ENCODE results near the gene MRPL53.

MRPL53 gene

DNA sequence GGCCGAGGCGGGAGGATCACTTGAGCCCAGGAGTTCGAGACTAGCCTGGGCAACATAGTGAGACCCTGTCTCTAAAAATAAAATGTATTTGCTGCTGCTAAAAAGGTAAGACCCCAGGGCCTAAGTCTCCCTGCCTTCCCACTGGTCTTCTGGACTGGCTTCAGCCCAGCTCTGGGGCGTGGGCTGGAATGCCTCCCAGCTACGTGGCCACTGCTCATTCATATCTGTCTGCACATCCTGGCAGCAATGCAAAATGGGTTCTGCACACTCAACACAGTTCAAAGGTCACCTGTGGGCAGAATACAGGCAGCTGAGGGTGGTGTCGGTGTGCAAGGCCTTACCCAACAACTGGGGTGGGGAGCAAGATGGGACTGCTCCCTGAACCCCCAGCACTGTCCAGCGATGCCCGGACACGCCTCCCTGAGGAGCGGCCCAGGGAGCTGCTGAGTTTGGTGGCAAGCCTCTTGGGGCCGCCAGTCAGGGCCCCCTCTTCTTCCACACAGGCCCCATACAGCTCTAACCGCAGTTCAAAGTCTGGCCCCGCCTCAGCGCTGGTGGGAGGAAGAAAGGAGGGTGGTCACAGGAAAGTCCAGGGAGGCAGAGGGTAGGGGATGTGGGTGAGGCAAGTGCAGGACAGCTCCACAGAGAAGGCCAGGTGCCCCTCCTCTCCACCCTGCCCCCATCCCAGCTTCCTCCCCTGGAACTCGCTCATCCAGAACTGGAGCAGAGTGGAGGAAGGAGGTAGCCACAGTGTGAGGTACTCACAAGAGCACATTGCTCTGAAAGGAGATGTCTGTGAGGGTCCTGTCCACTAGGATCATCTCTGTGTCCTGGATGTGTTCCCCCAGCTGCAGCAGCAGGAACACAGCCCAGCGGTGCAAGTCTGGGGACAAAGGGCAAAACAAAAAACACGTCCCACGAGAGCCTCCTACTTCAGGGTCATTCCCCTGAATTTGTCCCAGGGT lies 42.7 kb downstream of the MRPL53 start:
- in situ Hi-C loops (cut with HindIII; ENCODE audit: low sequenced_read_pairs): no loop called here
- DNase-seq (ENCODE audit: low read depth): no peak
- TF ChIP-seq, protein P1, sequence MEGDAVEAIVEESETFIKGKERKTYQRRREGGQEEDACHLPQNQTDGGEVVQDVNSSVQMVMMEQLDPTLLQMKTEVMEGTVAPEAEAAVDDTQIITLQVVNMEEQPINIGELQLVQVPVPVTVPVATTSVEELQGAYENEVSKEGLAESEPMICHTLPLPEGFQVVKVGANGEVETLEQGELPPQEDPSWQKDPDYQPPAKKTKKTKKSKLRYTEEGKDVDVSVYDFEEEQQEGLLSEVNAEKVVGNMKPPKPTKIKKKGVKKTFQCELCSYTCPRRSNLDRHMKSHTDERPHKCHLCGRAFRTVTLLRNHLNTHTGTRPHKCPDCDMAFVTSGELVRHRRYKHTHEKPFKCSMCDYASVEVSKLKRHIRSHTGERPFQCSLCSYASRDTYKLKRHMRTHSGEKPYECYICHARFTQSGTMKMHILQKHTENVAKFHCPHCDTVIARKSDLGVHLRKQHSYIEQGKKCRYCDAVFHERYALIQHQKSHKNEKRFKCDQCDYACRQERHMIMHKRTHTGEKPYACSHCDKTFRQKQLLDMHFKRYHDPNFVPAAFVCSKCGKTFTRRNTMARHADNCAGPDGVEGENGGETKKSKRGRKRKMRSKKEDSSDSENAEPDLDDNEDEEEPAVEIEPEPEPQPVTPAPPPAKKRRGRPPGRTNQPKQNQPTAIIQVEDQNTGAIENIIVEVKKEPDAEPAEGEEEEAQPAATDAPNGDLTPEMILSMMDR (IDR thresholded peaks at IDR 0.05; ENCODE audit: low read depth, low read length, missing control alignments): no peak
- no peak overlapping the region for H3K4me3 ChIP-seq (ENCODE audit: low read depth, low read length)

DNA sequence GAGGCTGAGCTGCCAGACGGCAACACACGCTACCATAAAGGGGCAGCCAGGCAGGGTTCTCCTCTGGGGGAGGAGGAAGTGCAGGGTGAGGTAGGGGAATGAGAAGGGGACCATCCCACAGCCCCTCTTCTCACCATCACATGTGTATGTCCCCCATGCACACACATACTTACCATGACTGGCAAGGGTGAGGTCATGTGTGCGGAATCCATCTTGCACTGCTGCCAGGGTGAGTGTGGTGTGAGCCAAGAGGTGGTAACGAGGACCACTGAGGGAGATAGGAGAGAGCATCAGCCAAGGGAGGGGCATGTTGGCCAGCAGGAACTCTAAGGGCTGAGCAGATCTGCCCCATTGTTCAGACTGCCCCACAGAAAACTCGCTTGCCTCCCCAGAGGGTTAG lies 43.8 kb downstream of the MRPL53 start:
- TF ChIP-seq, protein P1 (IDR thresholded peaks at IDR 0.05; ENCODE audit: low read depth, low read length, missing control alignments): no peak
- in situ Hi-C loops (cut with HindIII; ENCODE audit: low sequenced_read_pairs): no loop called here
- no peak for DNase-seq (ENCODE audit: low read depth)
- no peak overlapping the region for H3K4me3 ChIP-seq (ENCODE audit: low read depth, low read length)

DNA sequence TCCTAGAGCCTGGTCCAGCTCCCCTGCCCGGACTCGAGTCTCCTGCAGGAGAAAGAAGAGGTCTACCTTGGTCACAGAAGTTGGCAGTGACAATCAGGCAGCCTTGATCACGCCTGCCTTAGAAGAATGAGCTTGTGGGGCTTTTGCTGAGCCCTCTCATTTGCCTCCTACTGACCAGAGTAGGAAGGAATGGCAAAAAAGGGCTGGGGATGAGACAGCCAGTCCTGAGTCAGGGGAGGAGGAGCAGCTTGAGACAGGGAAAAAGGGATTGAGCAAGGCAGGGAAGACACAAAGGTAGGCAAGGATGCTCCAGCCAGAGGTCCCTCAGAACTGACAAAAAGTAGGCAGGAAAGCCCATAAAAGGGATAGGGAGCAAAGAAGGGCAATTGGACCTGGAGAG lies 44.9 kb downstream of the MRPL53 start:
- in situ Hi-C loops (cut with HindIII; ENCODE audit: low sequenced_read_pairs): no loop called here
- TF ChIP-seq, protein P1 (IDR thresholded peaks at IDR 0.05; ENCODE audit: low read depth, low read length, missing control alignments): no peak

DNA sequence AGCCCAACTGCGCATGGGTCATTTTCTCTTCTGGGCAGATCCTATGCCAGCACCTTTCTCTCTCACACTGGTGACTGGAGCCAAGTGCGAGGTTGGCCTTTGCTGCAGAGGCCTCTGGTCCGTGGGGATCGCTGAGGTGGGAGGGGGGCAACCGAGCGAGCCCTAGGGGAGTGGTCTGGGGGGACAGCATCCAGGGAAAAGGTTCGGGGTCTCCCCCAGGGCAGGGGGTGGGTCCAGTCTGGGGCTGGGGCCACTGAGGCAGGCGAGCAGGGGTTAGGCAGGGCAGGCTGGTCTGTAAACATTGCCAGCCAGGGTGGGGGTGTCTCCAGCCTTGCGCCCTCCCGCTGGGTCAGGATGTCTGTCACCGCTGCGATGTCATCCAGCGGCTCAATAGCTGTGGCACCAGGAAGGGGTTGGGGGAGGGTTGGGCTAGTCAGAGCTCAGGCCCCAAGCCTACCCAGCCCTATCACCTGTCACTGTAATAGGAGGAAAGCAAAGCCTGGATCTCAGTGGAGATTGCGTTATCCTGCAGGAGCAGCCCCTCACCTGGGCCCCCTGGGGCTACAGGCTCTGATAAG lies 46.2 kb downstream of the MRPL53 start:
- DNase-seq (ENCODE audit: low read depth): no peak
- TF ChIP-seq, protein P1 (IDR thresholded peaks at IDR 0.05; ENCODE audit: low read depth, low read length, missing control alignments): no peak
- H3K4me3 ChIP-seq (ENCODE audit: low read depth, low read length): no peak overlapping the region
- in situ Hi-C loops (cut with HindIII; ENCODE audit: low sequenced_read_pairs): no loop called here

More for the DNA sequence above, 44.9 kb downstream of the MRPL53 start:
- no peak overlapping the region for H3K4me3 ChIP-seq (ENCODE audit: low read depth, low read length)
- no peak for DNase-seq (ENCODE audit: low read depth)

DNA sequence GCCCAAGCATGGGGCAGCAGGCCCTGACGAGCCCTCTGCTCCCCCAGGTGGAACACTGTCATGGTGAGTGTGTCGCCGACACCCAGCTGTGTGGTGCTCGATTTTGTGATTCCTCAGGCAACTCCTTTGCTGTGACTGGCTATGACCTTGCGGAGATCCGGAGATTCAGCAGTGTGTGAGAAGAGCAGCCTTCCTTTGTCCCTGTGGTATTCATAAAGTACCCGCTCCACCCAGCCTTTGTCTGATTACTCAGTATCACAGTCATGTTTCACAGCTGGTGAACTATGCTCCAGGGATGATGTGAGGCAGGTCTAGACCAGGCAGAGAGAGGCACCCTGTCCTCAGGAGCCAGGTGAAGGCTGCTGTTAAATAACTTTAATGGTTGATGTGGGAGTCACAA lies 47.0 kb downstream of the MRPL53 start:
- no peak overlapping the region for H3K4me3 ChIP-seq (ENCODE audit: low read depth, low read length)
- TF ChIP-seq, protein P1 (IDR thresholded peaks at IDR 0.05; ENCODE audit: low read depth, low read length, missing control alignments): no peak
- DNase-seq (ENCODE audit: low read depth): no peak
- in situ Hi-C loops (cut with HindIII; ENCODE audit: low sequenced_read_pairs): no loop called here

DNA sequence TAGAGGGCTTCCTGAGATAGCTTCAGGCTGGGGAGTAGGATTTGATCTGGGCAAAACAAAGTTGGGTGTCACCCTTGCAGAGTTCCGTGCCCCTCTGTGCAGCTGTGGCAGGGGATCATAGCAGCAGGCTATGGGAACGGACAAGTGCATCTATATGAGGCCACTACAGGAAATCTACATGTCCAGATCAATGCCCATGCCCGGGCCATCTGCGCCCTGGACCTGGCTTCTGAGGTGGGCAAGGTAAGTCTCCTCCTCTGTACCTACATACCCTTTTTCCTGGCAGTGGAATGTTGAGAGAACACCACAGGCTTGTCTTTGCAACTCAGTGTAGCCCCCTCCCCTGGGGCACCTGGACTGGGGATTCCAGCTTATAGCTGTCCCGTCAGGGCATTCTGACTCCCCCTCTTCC lies 47.5 kb downstream of the MRPL53 start:
- no peak for DNase-seq (ENCODE audit: low read depth)
- H3K4me3 ChIP-seq (ENCODE audit: low read depth, low read length): no peak overlapping the region
- in situ Hi-C loops (cut with HindIII; ENCODE audit: low sequenced_read_pairs): no loop called here
- TF ChIP-seq, protein P1 (IDR thresholded peaks at IDR 0.05; ENCODE audit: low read depth, low read length, missing control alignments): no peak

All from astrocyte of the cerebellum (primary cell).